ENCODE data around the gene OR4L1. TPM values are rescaled to one million over a fixed set of nuclear protein-coding genes. Genes with fewer than 3 reads are reported as not detected.

Gene OR4L1, protein sequence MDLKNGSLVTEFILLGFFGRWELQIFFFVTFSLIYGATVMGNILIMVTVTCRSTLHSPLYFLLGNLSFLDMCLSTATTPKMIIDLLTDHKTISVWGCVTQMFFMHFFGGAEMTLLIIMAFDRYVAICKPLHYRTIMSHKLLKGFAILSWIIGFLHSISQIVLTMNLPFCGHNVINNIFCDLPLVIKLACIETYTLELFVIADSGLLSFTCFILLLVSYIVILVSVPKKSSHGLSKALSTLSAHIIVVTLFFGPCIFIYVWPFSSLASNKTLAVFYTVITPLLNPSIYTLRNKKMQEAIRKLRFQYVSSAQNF
- not detected in 2 replicates for total RNA-seq

DNA sequence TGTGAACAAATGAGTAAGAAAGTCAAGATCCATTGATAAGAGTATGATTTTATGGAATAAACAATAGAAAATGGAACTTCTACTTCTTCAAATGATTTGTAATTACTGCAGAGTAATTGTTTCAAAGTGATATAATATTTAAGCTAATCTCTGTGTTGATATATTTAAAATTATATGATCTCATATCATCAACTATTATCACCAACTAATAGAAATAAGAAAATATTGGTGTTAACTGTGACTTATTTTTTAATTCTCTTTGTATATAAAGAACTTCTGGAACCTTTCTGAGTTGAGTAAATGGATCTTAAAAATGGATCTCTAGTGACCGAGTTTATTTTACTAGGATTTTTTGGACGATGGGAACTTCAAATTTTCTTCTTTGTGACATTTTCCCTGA lies at the start of gene OR4L1:
OR4L1 (plus strand) TSS at position 301 of the 400 bp plus-strand sequence; CDS start at position 301, 0 bp downstream.

DNA sequence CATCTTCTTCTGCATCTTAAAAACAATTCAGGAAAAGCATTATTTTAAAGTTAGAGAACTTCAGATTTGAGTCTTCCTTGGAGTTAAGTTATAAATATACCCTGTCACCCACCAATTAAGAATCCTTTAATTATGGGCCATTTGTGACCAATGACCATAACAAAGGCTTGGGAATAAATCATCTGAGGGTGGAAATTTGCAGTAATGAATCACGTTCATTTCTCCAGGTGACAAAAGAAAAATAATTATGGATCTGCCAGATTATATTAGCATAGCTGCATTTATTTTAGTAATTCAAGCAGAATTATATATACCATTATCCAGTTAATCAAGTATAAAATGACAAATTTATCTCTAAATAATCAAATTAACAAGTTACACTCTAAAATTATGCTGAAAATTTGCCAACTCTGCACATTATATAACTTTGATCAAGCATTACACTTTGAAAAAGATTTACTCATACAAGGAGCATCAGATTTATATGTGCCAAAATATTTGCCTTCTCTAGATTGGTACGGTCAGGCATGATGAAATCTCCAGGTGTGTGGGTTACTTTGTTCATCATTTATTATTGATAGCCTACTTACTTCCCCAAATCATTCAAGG lies 40.5 kb upstream of the OR4L1 start, which contains the start of gene OR4K14:
OR4K14 (minus strand) TSS at position 51 of the 609 bp plus-strand sequence. CDS start 4,114 bp downstream, outside the sequence.

DNA sequence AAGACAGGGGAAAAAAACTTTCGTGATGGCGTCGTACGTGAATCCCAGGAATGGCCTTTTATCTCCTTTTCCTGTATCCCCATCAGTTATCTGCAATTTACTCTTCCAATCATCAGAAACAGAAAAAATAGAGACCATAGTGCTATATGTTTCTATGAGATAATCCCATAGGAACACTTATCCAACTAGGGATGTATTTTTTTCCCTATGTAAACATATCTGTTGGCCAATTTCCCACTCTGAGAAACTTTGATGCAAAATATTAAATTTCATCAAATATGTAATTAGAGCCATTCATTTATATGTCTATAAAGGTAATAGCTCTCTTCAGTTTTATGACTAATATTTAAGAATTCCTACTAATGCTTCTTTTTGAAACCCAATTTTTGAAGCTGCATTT lies 23.9 kb upstream of the OR4L1 start, which contains the start of gene OR4K13:
OR4K13 (minus strand) TSS at position 101 of the 400 bp plus-strand sequence. CDS start 1,280 bp downstream, outside the sequence.

DNA sequence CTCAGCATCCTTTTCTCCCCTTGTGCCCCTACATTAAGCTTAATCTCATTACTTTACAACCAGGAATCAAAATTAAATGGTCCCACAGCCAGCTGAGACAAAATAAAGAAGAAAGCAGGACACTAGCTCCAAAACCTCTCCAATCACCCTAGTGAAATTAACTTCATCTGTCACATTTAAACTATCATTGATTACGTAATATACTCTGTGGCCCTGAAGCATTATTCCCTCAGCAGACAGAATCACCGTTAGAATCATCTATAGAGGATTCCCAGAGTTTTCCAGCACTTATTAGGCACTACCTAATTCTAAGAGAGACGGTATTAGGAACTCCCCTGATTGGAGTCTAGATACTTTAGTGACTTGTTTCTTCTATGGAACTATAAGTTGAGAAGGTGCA lies 50.6 kb downstream of the OR4L1 start, which contains the start of gene OR4K17:
OR4K17 (plus strand) TSS at position 302 of the 400 bp plus-strand sequence. CDS start 6,761 bp downstream, outside the sequence.

Small RNA genes lying within 50 kb of the gene (small RNA-seq; reads per million reads assigned to genes)
- gene RNA5SP380 (ENCODE audit: low replicate concordance): not detected

Other genes starting within 250 kb of the OR4L1 start
- not detected in 2 replicates for gene OR4K2, start 184.9 kb upstream of the OR4L1 start, total RNA-seq
- gene OR4K5, start 139.4 kb upstream of the OR4L1 start, total RNA-seq: not detected in 2 replicates
- not detected in 2 replicates for gene OR4K1, start 129.1 kb upstream of the OR4L1 start, total RNA-seq
- not detected in 2 replicates for gene OR4K15, start 84.5 kb upstream of the OR4L1 start, total RNA-seq
- not detected in 2 replicates for gene OR4Q2, start 57.9 kb upstream of the OR4L1 start, total RNA-seq
- gene OR4K14, start 40.7 kb upstream of the OR4L1 start, total RNA-seq: not detected in 2 replicates
- gene OR4K13, start 24.0 kb upstream of the OR4L1 start, total RNA-seq: not detected in 2 replicates
- not detected in 2 replicates for gene OR4K17, start 50.7 kb downstream of the OR4L1 start, total RNA-seq
- gene OR4N5, start 78.8 kb downstream of the OR4L1 start, total RNA-seq: not detected in 2 replicates
- gene OR11G2, start 130.9 kb downstream of the OR4L1 start, total RNA-seq: not detected in 2 replicates
- gene OR11H6, start 163.7 kb downstream of the OR4L1 start, total RNA-seq: not detected in 2 replicates
- not detected in 2 replicates for gene OR11H7, start 168.9 kb downstream of the OR4L1 start, total RNA-seq
- not detected in 2 replicates for gene OR11H4, start 179.2 kb downstream of the OR4L1 start, total RNA-seq
- gene TTC5, start 245.9 kb downstream of the OR4L1 start, total RNA-seq: 19.7 and 21.0 TPM in 2 replicates